ACHN (cell line): ENCODE data around the gene LUM.
A peak's percentile ranks its signal among the peaks of the same experiment; 100 is the strongest.

Source experiments
- DNase-seq: peaks from one replicate; pipeline ENCODE4 v3.0.0-alpha.2; 2015
- in situ Hi-C: cut with HindIII; loops from 2 replicates; pipeline ENCODE4 v1.10.0; 2017; ENCODE audit warnings: low sequenced_read_pairs, low pct_ligation_motif_present, low pct_unique_long_range_greater_than_20kb

Gene LUM

DNA sequence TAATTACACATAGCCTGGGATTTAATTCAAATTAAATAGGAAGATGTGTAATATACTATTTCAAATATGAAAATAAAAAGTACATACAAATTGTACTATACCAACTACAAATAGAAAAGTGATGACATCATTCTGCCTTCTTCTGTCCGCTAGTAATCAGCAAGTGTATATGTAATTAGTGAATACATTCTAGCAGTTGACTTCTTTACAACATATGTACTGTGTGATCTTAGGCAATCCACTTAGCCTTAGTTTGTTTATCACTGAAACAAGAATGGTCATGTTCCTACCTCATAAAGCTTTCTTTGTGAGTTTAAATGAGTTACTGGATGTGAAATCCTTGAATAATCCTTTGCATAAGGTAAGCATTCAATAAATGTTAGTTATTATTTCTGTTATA, 7.8 kb upstream of the LUM start:
- in situ Hi-C loops, result no loop called here

DNA sequence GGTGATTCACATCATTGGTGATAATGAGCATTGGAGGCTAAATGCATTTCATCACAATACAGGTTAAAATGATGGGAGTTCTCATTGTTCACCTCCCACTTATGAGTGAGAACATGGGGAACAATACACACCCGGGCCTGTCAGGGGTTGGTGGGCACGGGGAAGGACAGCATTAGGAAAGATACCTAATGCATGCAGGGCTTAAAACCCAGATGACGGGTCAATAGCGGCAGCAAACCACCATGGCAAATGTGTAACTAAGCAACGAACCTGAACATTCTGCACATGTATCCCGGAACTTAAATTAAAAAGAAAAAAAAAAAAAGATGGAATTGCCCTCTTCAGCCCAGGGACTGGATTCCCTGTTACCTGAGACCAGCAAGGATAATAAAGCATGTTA, 2.3 kb upstream of the LUM start:
- in situ Hi-C loops, result no loop called here
- DNase-seq, result no peak

More for the DNA sequence above, 7.8 kb upstream of the LUM start:
- no peak for DNase-seq

DNA sequence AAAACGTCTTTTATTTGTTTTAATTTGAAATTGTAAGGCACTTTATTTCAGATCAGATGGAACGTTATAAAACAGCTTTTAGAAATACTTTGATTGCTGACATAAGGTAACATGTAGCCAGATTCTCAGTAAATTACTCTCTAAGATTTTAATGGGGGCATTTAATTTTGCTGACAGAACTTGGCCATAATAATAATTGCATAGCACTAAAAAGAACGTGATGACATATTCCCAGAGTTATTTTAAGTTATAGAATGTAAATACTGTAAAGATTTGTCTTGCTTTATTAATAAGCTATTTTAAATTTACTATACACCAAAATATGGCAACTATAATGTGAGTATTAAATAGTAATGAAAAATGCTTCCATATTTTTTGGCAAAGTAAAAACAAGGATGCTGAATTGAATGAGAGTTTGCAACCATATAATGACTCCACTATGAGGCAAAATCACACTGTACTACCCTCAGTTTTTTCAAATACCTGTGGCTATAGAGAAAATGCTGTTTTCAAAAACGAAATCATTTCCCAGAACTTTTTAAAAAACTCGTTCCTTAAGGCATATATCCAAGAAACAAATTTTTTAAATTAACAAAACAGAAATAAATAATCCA, 876 bp downstream of the LUM start:
- in situ Hi-C loops, result no loop called here
- DNase-seq, result no peak

DNA sequence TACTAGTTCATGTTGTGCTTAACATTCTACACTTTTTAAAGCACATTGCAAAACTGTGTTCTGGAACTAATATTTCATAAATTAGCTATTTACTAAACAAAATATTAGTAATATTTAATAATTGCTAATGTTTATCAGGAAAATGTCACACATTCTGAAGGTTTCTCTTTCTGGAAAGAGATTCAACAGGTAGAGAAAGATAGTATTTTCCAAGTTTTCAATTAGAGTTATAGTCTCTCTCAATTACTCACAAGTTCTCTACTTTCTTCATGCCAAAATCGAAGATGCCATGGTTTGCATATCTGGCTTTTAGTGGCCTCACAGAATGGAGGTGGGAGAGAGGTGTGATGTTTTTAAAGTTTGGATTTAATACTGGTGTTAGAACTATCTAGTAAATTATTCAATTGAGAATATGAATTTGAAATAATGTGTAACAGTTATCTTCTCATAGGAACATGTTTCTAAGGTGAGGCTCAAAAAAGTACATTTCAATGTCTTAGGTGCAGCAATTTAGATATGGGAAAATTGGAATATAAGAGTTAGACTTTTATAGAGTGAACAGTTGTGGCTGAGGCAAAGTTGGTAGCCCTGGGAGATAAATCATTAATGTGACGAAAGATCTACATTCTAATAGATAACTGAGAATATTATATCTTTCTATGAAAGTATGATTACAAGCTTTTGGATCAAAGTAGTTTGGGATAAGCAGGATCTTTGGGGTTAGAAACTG, 1.5 kb downstream of the LUM start:
- no peak for DNase-seq
- in situ Hi-C loops, result no loop called here

DNA sequence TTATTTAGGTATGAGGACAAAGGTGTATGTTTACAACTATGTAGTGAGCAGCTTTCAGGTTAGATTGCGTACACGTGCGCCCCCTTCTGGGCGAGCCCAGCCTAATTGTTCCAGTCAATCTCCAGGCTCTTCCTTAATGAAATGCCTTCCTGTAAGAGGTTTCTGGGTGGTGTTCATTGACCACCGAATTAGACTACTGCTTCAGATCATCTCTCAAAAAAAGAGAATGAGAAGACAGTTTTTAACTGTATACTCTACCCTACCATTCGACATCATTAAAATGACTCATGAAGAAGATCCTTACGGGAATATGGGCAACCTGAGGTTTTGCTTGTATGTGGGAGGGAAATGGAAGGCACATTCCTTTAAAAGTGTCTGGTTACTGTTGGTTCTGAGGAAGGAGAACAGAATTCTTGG, 2.1 kb downstream of the LUM start:
- peak; percentile 72 for DNase-seq
- in situ Hi-C loops, result no loop called here

DNA sequence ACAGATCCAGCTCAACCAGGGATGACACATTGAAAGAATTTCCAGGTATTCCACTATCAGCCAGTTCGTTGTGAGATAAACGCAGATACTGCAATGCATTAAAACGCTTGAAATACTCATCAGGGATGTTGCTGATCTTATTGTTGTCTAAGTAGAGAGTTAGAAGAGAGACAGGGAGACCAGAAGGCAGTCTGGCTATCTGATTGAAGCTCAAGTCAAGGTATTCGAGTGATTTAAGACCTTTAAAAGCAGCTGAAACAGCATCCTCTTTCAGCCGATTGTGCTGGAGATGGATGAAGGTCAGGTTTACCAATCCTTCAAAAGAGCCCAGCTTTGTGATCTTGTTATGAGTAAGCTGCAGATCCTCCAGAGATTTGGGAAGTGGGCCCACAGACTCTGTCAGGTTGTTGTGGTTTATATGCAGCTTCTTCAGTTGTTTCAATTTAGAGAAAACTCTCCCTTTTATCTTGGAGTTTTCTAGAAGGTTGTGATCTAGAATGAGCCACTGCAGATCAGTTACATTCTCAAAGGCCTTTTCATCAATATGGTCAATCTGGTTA, 3.0 kb downstream of the LUM start:
- DNase-seq, result no peak
- in situ Hi-C loops, result no loop called here

DNA sequence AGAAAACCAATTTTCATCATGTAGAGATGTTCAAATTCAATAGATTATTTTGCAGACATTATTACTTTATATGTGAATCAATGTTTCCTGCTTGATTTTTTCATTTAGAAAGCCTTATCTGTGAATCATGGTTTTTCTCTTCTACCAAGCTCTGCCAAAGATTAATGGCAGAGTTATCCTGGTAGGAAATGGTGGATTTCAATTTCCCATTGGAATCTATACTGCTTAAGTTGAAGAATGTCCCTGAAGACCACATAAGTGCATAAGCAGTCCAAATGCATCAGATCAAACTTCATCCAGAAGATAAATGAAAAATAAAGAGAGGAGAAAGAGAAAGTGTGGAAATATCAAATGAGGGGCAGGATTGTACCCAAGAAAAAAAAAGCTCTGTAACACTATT, 5.0 kb downstream of the LUM start:
- in situ Hi-C loops, result no loop called here
- no peak for DNase-seq

DNA sequence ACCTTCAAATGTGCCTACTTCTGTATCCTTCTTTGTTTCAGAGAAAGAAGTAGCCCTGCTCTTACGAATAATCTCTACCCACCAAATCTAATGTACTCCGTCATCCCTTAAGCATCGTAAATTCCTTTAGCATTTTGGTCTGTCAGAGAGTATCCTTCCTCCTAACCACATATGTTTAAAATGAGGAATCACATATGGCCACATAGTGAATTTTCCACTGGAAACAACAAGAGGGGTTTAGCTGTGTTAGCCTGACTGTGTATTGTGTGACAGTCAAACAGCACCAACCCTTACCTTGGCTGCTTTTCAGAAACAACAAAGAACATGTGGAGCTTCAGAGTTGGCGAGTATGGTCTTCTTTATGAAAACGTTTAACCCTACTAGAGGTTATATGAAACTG, 5.5 kb downstream of the LUM start:
- in situ Hi-C loops, result no loop called here
- no peak for DNase-seq

DNA sequence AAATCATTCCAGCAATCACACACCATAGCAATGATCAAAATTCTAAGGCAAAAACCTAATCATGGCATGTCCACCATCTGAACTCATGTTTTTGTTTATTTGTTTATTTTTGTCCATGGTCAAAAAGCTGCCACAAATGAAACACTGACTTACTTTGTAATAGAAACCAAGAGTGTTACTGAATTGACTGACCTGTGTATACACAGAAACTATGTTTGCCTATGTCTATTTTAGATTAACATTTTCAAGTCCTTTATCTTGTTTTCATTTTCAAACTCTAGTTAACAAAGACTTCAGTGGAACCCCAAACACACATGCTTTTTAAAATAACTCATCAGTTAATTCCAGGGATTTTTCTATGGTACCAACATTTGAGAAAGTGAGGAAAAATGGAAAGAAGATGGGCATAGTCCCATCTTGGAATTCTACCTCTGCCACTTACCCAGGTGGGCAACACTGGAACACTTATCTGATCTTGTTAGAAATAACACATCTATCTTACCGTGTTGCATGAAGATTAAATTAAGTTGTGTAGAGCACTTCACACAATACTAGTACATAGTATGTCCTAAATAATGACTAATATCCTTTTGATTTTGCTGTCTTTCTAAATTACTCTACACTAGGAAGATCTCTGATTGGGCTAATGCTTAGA, 6.4 kb downstream of the LUM start:
- in situ Hi-C loops, result no loop called here
- DNase-seq, result no peak

DNA sequence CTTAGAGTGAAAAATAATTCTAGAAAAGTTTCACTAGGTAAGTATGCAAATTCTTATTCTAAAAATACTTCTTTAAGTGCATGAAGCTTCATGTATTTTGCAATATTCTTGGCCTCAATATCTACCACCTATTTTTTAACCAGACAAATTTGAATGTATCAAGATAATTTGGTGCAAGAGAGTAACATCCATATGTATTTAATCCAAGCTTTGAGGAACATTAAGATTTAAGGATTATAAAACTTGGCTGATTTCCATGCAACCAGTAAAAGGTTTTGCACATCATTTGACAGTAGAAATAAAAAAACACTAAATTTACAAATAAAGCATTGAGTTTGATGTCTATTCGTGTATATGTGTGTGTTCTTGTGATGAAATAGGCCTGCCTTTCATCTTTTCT, 7.7 kb downstream of the LUM start:
- in situ Hi-C loops, result no loop called here

DNA sequence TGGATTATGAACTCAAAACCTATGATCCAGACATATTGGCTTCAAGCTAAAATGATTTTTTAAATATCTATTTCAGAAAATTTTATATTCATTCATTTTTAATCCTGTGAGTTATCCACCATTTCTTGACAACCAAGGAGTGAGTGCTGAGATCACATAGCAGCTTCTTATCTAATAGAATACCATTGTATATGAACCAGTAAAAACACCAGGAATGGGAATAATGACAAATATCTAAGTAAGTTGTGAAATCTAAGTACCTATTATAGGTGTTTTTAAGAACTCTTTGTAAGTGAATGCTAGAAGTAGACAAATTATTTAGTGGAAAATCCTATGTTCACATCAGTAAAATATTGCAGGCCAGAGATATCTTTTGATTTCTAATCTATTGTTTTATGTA, 8.2 kb downstream of the LUM start:
- in situ Hi-C loops, result no loop called here
- DNase-seq, result no peak

More for the DNA sequence above, 7.7 kb downstream of the LUM start:
- no peak for DNase-seq

DNA sequence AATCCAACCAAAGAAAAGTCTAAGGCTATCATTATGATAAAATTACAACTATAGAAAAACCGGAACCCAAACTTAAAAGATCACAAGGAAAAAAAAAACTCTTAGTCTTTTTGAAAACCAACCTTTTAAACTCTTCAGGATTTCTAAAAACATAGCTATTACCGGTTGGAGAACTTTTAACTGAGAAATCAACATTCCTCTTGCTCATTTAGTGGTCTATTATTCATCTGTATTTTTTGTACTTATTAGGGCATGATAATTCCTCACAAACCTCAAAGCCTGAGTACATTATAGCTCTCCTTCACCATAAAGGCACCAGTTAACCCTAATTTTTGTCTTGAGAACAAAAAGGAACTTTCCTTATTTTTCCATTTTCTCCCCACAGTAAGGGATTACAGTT, 10.4 kb downstream of the LUM start:
- in situ Hi-C loops, result no loop called here
- no peak for DNase-seq

DNA sequence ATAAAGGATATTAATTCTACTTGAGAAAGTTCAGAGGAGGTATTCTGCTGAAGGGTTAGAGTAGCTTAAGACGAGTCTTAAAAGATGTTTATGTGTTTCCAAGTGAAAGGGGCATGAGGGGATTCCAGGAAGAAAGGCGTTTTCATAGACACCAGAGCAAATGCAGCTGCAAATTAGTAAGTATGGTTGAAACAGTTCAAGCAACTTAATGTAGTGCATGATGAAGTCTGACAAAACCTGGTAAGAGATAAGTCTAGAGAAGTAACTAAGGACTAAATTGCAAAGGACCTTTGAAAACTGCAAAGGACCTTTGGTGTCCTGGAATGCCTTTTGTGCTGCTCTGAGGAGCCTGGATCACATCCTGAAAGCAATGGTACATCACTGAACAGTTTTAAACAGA, 11.5 kb downstream of the LUM start:
- in situ Hi-C loops, result no loop called here
- DNase-seq, result no peak

DNA sequence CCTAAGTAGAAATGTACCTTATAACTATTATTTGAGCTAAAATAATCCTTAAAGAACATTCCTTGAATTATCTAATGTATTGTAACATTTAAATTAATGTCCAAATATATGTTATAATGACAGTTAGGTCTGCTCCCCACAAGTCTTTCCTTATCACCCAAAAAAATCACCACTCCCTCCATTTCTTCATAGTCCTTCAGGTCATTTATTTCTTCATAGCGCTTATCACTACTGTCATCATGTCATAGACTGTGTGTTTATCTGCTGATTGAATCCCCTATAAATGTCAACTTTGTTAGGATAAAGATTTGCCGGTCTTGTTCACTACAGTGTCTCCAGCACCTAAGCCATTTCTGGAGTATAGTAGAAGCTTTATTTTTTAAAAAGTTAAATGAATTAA, 12.0 kb downstream of the LUM start:
- in situ Hi-C loops, result no loop called here
- DNase-seq, result no peak

DNA sequence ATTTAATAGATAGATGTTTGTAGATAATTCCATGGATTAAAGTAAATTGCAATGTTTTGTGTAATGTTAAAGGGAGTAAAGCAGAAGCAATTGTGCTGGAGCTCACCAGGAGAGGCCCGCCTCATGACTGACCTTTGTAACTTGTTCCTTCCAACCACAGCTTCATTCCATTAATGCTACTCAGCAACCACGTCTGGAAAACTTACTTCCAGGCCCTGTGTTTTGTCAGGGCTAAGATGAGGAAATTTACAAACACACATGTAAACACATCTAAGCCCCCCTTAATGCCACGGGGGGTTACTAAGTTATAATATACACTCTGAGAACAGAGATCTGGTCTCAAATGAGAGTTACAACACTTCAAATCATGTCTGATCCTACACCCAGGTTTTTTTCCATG, 12.4 kb downstream of the LUM start:
- peak; percentile 88 for DNase-seq
- in situ Hi-C loops, result no loop called here

DNA sequence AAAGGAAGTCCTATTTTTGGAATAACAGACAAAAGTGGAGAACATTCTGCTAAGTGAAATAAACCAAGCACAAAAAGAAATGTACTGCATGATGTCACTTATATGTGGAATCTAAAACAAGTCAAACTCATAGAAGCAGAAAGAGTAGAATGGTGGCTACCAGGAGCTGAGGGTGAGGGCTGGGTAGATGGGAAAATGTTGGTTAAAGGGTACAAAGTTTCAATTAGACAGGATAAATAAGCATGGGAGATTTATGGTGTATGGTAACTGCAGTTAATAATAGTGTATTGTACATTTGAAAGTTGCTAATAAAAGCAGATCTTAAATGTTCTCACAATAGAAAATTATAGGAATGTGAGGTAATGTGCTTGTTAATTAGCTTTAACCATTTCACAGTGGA, 12.8 kb downstream of the LUM start:
- no peak for DNase-seq
- in situ Hi-C loops, result no loop called here

DNA sequence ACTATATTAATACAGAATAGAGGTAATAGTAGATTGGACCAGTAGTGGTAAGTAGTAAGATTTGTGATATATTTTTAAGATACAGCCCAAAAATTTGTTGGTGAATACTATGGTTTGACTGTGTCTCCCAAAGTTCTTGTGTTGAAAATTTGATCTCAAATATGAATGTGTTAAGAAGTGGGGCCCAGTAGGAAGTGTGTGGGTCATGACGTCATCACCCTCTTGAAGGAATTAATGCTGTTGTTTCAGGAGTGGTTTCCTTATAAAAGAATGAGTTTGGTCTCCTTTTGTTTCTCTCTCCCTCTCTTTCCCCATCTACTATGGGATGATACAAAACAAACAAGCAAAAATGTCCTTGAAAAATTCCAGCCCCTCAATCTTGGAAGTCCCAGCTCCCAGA, 16.3 kb downstream of the LUM start:
- no peak for DNase-seq
- in situ Hi-C loops, result no loop called here

DNA sequence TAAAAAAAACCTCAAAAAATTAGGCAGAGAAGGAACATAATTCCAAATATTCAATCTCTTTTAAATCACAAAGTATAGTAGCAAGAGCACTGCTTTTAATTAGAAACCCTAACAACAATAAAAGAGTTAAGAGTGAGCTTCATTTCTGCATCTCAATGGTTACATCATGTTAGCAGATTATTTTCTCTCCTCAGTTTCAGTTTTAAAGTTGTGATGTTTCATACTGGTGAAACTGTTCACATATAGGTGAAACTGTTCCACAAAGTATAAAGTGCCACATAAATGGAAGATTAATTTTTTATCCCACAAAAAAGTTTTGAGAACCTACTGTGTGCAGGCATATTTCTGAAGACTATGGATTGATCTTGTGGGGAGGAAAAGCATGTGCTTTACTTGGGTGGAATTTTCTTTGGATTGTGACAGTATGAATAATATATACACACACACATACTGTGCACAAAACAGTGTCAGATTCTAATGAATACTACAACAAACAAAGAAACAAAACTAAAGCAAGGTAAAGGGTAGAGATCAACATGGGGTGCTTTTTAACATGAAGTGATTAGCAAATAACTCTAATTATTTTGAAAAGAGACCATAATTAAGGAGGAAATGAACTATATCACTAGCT, 17.1 kb downstream of the LUM start:
- in situ Hi-C loops, result no loop called here
- peak; percentile 44 for DNase-seq

DNA sequence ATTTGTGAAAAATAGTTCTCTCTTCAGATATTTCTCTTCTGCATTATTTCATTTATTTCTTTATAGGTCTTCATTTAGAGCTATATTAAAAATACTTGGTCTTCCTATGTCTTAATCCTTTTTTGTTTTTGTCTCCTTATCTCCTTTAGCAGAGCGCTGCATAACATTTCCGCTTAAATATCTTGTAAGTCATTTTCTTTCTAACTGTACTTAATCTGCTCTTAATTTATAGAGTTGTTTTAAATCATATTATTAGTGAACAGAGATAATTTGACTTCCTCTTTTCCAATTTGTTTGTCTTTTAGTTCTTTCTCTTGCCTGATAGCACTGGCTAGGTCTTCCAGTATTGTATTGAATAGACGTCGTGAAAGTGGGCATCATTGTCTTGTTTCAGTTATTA, 18.0 kb downstream of the LUM start:
- in situ Hi-C loops, result no loop called here
- no peak for DNase-seq
